ENCODE results near the gene ISYNA1. TPM values are rescaled to one million over a fixed set of nuclear protein-coding genes. Genes with fewer than 3 reads are reported as not detected.

ISYNA1 gene
- total and polyA plus RNA-seq, 2 of the 4 experiments (the other 2 are of a cell fraction): 3.4 to 24.7 TPM

DNA sequence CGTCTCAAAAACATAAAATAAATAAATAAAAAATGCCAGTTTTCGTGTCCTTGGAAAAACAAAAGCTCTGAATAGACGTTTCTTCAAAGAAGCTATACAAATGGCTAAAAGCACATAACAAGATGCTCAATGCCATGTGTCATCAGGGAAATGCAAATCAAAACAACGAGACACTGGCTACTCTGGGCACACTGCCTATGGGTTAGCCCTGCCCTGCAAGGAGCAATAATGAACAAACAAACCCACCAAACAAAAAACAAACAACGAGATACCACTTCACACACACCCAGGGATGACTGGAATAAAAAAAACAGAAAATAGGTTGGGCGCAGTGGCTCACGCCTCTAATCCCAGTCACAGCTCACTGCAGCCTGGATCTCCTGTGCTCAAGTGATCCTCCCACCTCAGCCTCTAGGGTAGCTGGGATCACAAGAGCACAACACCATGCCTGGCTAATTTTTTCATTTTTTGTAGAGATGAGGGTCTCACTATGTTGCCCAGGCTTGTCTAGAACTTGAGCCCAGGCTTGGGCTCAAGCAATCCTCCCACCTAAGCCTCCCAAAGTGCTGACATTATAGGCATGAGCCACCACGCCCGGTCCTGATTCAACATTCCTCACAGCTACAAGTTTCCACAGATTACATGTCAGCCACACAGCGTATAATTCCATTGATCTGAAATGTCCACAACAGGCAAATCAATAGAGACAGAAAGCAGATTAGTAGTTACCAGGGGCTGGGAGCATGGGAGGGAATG lies 15.5 kb upstream of the ISYNA1 start:
- no peak overlapping the region for H2AFZ ChIP-seq (replicated peaks; ENCODE audit: low read length, poor library complexity)
- H3K18ac ChIP-seq (ENCODE audit: low read depth, low read length): no peak overlapping the region
- ATAC-seq (ENCODE audit: low read depth): peak; percentile 35
- 100% methylated on average over 2 of the region's 10 CpGs; no CpG with 5 or more reads in 1 of the 2 experiments for WGBS, 2 experiments (ENCODE audit: extremely low coverage in 2 of 2, insufficient read length in 1 of 2)
- H3K4me2 ChIP-seq (ENCODE audit: low read depth, low read length): no peak overlapping the region
- H3K27ac ChIP-seq (ENCODE audit: insufficient read depth, low read length): no peak overlapping the region
- in situ Hi-C loops (cut with MboI; ENCODE audit: low sequenced_read_pairs) (loop anchor here (5.0 to 10.0 kb wide), 2 partner anchors 121 to 399 kb away; partner anchors contain the start of gene UBA52), dilution Hi-C loops (cut with HindIII; ENCODE audit: low sequenced_read_pairs, unreplicated experiment) (no loop called here), intact Hi-C loops (cut with micrococcal nuclease) (loop anchor here (5.0 to 10.0 kb wide), 2 partner anchors 104 to 221 kb away; partner anchors contain the start of gene KXD1)
- H2AK5ac ChIP-seq (ENCODE audit: low read depth, low read length): peak overlapping the region; percentile 10; the same call in 1 of the 2 replicates
- no peak overlapping the region for H3K23ac ChIP-seq (ENCODE audit: low read depth, low read length)
- H3K4me3 ChIP-seq (ENCODE audit: insufficient read depth, low read depth, low read length): no peak overlapping the region
- H4K20me1 ChIP-seq (ENCODE audit: insufficient read depth, low read length): peaks cover 57% of the 10 kb centered on the region
- no peak overlapping the region for H2BK15ac ChIP-seq (ENCODE audit: low read depth, low read length)
- H3K4ac ChIP-seq (ENCODE audit: low read depth, low read length): peak overlapping the region; percentile 24; the same call in 1 of the 2 replicates
- no peak overlapping the region for H2BK5ac ChIP-seq (ENCODE audit: low read depth, low read length, poor library complexity, severe bottlenecking)
- peaks cover 12 to 65% of the 10 kb centered on the region in 2 experiments for H3K79me1 ChIP-seq (ENCODE audit: low read depth in 1 of 2, low read length in 2 of 2)
- peaks cover 10% of the 10 kb centered on the region; the same call in 1 of the 2 replicates for H3K9me1 ChIP-seq (ENCODE audit: insufficient read depth, low read length)
- peaks cover 48% of the 10 kb centered on the region for H3K36me3 ChIP-seq (ENCODE audit: control insufficient read depth, insufficient read depth, low read length)
- no peaks in the 10 kb centered on the region for H3K27me3 ChIP-seq (ENCODE audit: control insufficient read depth, insufficient read depth, low read length)
- peak overlapping the region; percentile 12; the same call in 1 of the 2 replicates for H4K91ac ChIP-seq (ENCODE audit: insufficient read depth, low read depth, low read length)
- H3K4me1 ChIP-seq (ENCODE audit: control insufficient read depth, insufficient read depth, low read length): peaks cover 13% of the 10 kb centered on the region
- CTCF ChIA-PET: interaction anchor here (0.9 to 3.5 kb wide), 4 partner anchors 10 to 119 kb away, joined by 3 to 21 read pairs (median 4); partner anchors contain the start of gene UBA52
- no peak overlapping the region for H2AK9ac ChIP-seq (replicated peaks; ENCODE audit: low read depth, low read length, poor library complexity)
- POLR2A ChIA-PET (ENCODE audit: unreplicated experiment): interaction anchor here (0.6 to 1.1 kb wide), 3 partner anchors 11 to 118 kb away, joined by 3 read pairs; partner anchors contain the start of gene UBA52
- no peak overlapping the region for H3K9ac ChIP-seq (ENCODE audit: low read depth, low read length)
- peak; percentile 52 for DNase-seq
- no peak overlapping the region for H4K8ac ChIP-seq (ENCODE audit: low read depth in 2 of 2, low read length in 2 of 2)
- 0 out of 2 replicates have a peak overlapping the region, but pooled peaks have one; percentile 3 for H2BK120ac ChIP-seq (ENCODE audit: low read depth, low read length)
- no peaks in the 10 kb centered on the region for H3K9me3 ChIP-seq (ENCODE audit: control insufficient read depth, insufficient read depth, low read length)
- H3K14ac ChIP-seq (replicated peaks; ENCODE audit: low read depth, low read length): peak overlapping the region; percentile 25; the same call in 1 of the 2 replicates
- no peak overlapping the region for H4K5ac ChIP-seq (ENCODE audit: low read depth, low read length)
- BruUV-seq (replicated peaks): no TSS peak
- H2BK20ac ChIP-seq (ENCODE audit: low read depth, low read length): no peak overlapping the region
- H3K56ac ChIP-seq (ENCODE audit: extremely low read depth, insufficient read depth, low read length): no peak overlapping the region
- TF ChIP-seq RCOR1 (IDR thresholded peaks at IDR 0.05; ENCODE audit: insufficient replicate concordance, low read length) (no peak), RAD21 (IDR thresholded peaks at IDR 0.05; ENCODE audit: low read length) (no peak), ELK1 (IDR thresholded peaks at IDR 0.05; ENCODE audit: borderline replicate concordance, low read depth, low read length) (no peak), FOS (IDR thresholded peaks at IDR 0.05; ENCODE audit: low read depth, low read length) (no peak), POLR2A (IDR thresholded peaks at IDR 0.05; ENCODE audit: low read depth, low read length) (no peak), RFX5 (IDR thresholded peaks at IDR 0.05; ENCODE audit: low read depth, low read length) (no peak), CEBPB (IDR thresholded peaks at IDR 0.05; ENCODE audit: low read depth, low read length) (no peak), SMC3 (IDR thresholded peaks at IDR 0.05; ENCODE audit: low read depth, low read length) (no peak), MXI1 (IDR thresholded peaks at IDR 0.05; ENCODE audit: borderline replicate concordance, low read depth, low read length) (no peak), BHLHE40 (IDR thresholded peaks at IDR 0.05; ENCODE audit: low read depth, low read length) (no peak), MAFK (IDR thresholded peaks at IDR 0.05; ENCODE audit: low read depth, low read length) (no peak), CHD1 (IDR thresholded peaks at IDR 0.05; ENCODE audit: low read depth, low read length) (no peak)
- TF ChIP-seq, protein P1, sequence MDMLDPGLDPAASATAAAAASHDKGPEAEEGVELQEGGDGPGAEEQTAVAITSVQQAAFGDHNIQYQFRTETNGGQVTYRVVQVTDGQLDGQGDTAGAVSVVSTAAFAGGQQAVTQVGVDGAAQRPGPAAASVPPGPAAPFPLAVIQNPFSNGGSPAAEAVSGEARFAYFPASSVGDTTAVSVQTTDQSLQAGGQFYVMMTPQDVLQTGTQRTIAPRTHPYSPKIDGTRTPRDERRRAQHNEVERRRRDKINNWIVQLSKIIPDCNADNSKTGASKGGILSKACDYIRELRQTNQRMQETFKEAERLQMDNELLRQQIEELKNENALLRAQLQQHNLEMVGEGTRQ (IDR thresholded peaks at IDR 0.05; ENCODE audit: low read depth, low read length): no peak
- TF ChIP-seq, protein P2, sequence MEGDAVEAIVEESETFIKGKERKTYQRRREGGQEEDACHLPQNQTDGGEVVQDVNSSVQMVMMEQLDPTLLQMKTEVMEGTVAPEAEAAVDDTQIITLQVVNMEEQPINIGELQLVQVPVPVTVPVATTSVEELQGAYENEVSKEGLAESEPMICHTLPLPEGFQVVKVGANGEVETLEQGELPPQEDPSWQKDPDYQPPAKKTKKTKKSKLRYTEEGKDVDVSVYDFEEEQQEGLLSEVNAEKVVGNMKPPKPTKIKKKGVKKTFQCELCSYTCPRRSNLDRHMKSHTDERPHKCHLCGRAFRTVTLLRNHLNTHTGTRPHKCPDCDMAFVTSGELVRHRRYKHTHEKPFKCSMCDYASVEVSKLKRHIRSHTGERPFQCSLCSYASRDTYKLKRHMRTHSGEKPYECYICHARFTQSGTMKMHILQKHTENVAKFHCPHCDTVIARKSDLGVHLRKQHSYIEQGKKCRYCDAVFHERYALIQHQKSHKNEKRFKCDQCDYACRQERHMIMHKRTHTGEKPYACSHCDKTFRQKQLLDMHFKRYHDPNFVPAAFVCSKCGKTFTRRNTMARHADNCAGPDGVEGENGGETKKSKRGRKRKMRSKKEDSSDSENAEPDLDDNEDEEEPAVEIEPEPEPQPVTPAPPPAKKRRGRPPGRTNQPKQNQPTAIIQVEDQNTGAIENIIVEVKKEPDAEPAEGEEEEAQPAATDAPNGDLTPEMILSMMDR (conservative IDR thresholded peaks at IDR 0.05; ENCODE audit: low read depth, low read length): no peak
